SK-N-MC (cell line): ENCODE measurements around the gene KIF26B.
"Not testable (repeated sequence)": the region's sequence is repeated elsewhere in the genome, so short reads cannot be mapped to it uniquely, and the experiment has no call there.

ENCODE experiments used
- DNase-seq: peaks from one replicate; pipeline ENCODE4 v3.0.0-alpha.2; 2011; ENCODE audit warnings: low read depth, low spot score
- H3K27ac ChIP-seq: fragments of 200-600 bp; sonication (generic); 2 replicates; pipeline ENCODE4 v1.5.1; 2016; ENCODE audit warnings: mixed run types
- H3K36me3 ChIP-seq: fragments of 200-600 bp; sonication (generic); 2 replicates; pipeline ENCODE4 v1.6.1; 2017; ENCODE audit warnings: antibody characterized with exemption, low read length, mixed read lengths; ENCODE audit not compliant: insufficient read depth
- H3K4me3 ChIP-seq: fragments of 200-600 bp; sonication (generic); 2 replicates; pipeline ENCODE4 v1.5.1; 2016
- H3K9ac ChIP-seq: fragments of 200-600 bp; sonication (generic); 2 replicates; pipeline ENCODE4 v1.8.0; 2017; ENCODE audit warnings: mixed run types, mixed read lengths; ENCODE audit not compliant: insufficient read length
- H3K9me3 ChIP-seq: fragments of 200-600 bp; sonication (generic); 2 replicates; pipeline ENCODE4 v1.6.1; 2017; ENCODE audit warnings: low read depth, mild to moderate bottlenecking, antibody characterized with exemption, low read length, moderate library complexity, mixed read lengths
- EZH2 ChIP-seq: fragments of 200-600 bp; sonication (generic); IDR thresholded peaks from one replicate; pipeline ENCODE4 v1.6.1; 2017; ENCODE audit warnings: antibody characterized with exemption
- FOXP2 ChIP-seq: optimal IDR thresholded peaks from 2 replicates; pipeline ENCODE3; 2011; ENCODE audit warnings: mild to moderate bottlenecking, moderate library complexity; ENCODE audit not compliant: insufficient read depth; ENCODE audit errors: extremely low read length, control extremely low read depth
- POLR2AphosphoS5 ChIP-seq: IDR thresholded peaks from 2 replicates; pipeline ENCODE4 v1.6.1; 2012; ENCODE audit warnings: mild to moderate bottlenecking, low read depth, low read length, borderline replicate concordance

Gene KIF26B

DNA sequence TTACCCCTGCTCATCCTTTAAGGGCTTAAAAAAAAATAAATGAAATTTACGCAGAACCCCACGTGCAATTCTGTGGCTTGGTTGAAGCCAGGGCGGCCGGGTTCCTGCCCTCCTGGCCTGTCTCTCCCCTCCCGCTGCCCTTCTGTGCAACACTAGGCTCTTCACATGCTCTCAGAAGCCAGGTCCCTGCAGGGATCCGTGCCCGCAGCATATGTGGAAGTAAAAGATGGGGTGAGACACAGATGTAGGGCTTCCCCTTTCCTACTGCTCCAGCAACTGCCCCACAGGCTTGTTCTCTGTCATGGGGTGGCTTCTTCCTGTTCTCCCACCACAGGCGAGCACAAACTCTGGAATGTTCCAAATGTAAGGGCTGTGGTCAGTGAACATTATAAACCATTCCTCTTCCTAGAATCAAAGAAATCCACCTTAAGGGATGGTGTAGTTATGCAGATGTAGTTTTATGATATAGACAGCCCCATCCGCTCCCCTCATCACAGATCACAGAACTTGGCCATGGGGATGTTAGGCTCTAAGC is 535.4 kb downstream of the KIF26B start:
- DNase-seq = no peak
- TF ChIP-seq FOXP2 (no peak), EZH2 (no peak), POLR2AphosphoS5 (no peak)

DNA sequence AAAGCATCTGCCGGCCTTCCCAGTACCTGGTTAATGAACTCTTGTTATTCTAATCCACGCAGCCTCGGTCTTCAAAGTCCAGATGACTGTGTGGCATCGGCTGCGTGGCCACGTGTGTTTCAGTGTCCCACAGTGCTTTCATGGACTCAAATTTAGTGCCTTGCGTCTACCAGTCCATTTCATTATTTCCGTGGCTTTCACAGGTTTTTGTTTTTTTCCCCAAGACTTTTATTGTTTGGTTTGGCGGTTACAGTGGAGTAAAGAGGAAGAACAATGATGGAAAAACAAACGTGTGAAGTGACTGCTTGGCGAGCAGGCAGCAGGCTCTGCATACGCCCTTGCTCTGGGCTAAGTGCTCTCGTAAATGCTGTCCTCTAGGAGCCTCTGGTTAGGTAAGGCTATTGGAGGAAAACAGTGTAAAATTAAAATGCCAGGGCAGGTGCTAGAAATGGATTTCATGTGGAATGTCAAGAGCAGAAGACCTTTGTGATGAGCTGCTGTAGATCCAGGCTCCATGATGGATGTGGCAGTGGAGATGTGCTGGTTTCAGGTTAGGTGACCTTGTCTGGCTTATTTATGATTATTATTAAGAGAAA is 536.3 kb downstream of the KIF26B start:
- H3K4me3 ChIP-seq = no peak overlapping the region
- TF ChIP-seq POLR2AphosphoS5 = no peak
- TF ChIP-seq FOXP2 = no peak
- TF ChIP-seq EZH2 = no peak

More for the DNA sequence above, 535.4 kb downstream of the KIF26B start:
- Histone ChIP-seq H3K27ac (no peak overlapping the region), H3K4me3 (no peak overlapping the region), H3K36me3 (no peaks in the 10 kb centered on the region), H3K9me3 (no peaks in the 10 kb centered on the region), H3K9ac (no peak overlapping the region)

DNA sequence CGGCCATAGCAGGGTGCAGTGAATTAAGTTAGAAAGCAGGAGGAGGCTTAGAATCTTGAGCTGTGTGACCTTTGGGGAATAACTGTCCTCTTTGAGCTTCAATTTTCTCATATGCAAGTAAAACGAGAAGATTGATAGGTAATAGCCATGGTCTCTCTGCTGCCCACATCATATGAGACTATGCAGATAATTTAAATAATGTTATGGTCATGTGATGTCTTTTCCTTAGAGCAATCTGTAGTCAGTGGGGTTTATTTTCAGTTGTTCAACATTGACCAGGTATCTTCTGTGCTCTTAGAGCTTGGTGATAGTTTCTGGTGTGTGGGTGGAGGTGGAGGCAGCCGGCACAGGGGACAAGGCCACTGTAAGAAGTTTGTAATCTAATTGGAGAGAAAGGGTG is 537.1 kb downstream of the KIF26B start:
- no peak for DNase-seq
- Histone ChIP-seq H3K36me3 (no peaks in the 10 kb centered on the region), H3K9me3 (no peaks in the 10 kb centered on the region), H3K4me3 (no peak overlapping the region), H3K27ac (no peak overlapping the region), H3K9ac (no peak overlapping the region)
- TF ChIP-seq FOXP2 (no peak), POLR2AphosphoS5 (no peak), EZH2 (no peak)

More for the DNA sequence above, 536.3 kb downstream of the KIF26B start:
- no peak for DNase-seq
- Histone ChIP-seq H3K36me3 (no peaks in the 10 kb centered on the region), H3K27ac (no peak overlapping the region), H3K9ac (no peak overlapping the region), H3K9me3 (no peaks in the 10 kb centered on the region)

DNA sequence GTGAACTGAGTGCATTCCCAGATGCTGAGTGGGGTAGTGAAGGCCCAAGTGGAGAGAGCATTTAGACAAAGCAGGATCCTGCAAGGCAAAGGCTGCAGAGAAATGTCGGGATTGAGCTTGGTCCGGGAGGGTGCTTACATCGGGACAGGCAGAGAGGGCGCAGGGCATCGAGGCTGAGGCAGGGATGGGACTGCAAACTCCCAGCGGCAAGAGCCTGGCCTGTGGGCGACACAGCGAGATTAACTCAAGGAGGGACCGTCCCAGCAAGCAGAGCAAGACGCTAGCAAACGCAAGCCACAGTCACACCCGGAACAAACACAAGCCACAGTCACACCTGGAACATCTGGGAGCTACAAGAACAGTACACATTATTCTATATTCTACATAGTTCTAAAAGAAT is 537.5 kb downstream of the KIF26B start:
- no peak overlapping the region for H3K9ac ChIP-seq
- DNase-seq = no peak
- TF ChIP-seq POLR2AphosphoS5 = no peak
- no peak for TF ChIP-seq FOXP2
- no peaks in the 10 kb centered on the region for H3K9me3 ChIP-seq
- no peak overlapping the region for H3K27ac ChIP-seq
- H3K4me3 ChIP-seq = no peak overlapping the region
- no peaks in the 10 kb centered on the region for H3K36me3 ChIP-seq

DNA sequence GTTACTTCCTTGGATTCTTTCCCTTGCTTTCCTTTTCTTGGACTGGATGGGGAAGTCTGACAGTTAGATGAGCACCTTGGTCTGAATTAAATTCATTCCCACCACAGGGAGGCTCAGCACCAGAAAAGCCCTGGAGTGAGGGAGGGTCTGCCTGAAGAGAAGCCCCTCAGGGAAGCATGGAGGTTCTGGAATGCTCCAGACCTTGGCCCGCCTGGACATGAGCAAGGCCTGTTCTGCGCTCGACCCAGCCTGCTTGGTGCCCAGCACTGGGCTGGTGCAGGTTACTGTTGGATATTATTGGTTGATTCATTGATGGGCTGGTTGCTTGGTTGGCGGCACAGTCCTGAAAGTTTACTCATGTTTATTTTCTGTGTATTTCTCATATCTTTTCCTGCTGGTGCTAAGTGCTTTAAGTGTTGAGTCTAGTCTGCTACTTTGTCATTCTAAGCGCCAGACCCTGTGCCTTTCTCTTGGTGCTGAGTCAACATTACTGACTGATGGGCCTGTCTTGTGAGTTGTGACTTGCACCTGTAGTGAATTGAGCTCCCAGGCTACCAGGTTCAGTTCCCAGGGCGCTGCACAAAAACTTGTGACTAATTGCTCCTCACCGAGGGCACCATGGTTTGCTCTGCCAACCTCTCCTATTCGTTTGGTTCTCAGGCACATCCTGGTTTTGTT is 538.5 kb downstream of the KIF26B start:
- Histone ChIP-seq H3K9me3 (no peaks in the 10 kb centered on the region), H3K27ac (no peak overlapping the region), H3K9ac (no peak overlapping the region), H3K36me3 (no peaks in the 10 kb centered on the region), H3K4me3 (no peak overlapping the region)
- DNase-seq = no peak
- TF ChIP-seq EZH2 = no peak
- no peak for TF ChIP-seq FOXP2
- TF ChIP-seq POLR2AphosphoS5 = no peak

DNA sequence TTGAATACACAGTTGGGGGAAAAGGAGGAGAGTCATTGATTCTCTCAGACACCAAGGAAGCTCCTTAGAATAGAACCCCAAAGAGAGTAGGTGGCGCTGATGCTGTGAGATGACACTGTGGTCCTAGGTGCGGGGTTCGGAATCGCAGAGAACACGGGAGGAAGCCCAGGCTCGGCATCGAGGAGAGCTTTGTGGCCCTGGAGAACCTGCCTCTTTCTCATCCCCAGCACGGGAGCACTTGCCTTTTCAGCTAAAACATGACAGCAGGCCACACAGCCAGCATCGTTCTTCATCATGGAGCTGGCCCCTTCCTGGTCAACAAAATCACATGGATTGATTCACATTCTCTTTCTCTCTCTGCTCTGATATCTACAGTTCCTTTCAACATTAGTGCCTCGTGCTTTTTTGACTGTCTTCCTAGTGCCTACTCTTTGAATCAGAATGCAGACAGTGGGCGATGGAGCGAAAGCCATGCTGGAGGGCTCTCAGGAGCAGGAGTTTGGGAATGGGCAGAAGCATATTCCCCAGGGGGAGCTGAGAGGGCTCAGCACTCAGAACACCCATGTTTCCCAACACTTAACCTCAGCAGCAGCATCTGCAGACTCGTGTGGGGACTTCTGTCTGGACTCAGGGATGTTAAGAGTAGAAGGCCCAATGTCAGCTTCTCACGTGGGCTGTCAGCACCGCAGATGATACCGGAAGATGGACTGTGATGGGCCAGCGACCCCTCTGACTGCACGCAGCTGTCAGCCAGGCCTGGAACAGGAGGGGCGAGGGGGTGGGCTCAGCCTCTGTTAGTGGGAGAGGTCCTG is 539.4 kb downstream of the KIF26B start:
- H3K9me3 ChIP-seq = no peaks in the 10 kb centered on the region
- H3K9ac ChIP-seq = no peak overlapping the region
- H3K4me3 ChIP-seq = no peak overlapping the region
- no peak for DNase-seq
- H3K36me3 ChIP-seq = no peaks in the 10 kb centered on the region
- H3K27ac ChIP-seq = no peak overlapping the region
- TF ChIP-seq FOXP2 = no peak
- TF ChIP-seq EZH2 = no peak
- TF ChIP-seq POLR2AphosphoS5 = no peak

DNA sequence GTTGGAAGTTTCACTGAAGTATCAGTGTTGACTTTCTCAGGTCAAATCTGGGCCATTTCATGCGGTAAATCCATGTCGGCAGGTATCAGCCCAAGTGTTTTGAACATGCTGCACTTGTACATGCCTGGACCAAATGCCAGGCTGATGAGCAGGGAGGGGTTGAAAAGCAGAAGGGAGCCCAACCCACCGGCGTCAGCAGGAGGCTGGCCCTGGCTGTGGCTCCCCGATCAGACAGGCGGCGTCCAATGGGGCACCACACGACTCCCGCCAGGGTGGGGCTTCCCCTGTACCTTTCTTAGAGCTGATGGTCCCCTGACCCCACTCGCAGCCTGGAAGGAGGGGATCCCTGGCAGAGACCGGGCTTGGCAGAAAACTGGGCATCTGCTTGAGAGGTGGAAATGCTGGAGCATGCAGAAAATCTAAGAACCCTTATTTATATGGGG is 540.0 kb downstream of the KIF26B start:
- H3K4me3 ChIP-seq = no peak overlapping the region
- no peaks in the 10 kb centered on the region for H3K36me3 ChIP-seq
- no peak for TF ChIP-seq FOXP2
- TF ChIP-seq EZH2 = no peak
- TF ChIP-seq POLR2AphosphoS5 = no peak
- no peak overlapping the region for H3K9ac ChIP-seq
- no peaks in the 10 kb centered on the region for H3K9me3 ChIP-seq
- DNase-seq = no peak
- H3K27ac ChIP-seq = no peak overlapping the region

DNA sequence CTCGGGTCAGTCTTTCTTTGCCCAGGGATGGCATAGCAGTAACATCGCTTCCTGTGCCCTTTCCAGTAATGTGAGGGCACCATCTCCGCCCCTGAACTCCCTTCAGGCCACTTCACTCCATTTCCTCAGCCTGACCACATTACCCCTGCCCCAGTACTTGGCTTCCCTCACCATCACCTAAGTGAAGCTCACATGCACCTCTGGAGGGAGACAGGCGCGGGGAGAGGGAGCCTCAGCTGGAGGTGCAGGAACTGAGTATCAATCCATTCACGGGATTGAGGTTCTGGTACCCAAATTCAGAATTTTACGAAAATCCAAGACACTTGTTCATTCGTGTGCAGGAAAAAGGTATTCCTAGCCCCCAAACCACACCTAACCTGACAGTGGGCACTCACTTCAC is 540.4 kb downstream of the KIF26B start:
- TF ChIP-seq EZH2 (no peak), FOXP2 (no peak), POLR2AphosphoS5 (no peak)
- no peak for DNase-seq
- Histone ChIP-seq H3K27ac (no peak overlapping the region), H3K4me3 (no peak overlapping the region), H3K9me3 (no peaks in the 10 kb centered on the region), H3K36me3 (no peaks in the 10 kb centered on the region), H3K9ac (no peak overlapping the region)

DNA sequence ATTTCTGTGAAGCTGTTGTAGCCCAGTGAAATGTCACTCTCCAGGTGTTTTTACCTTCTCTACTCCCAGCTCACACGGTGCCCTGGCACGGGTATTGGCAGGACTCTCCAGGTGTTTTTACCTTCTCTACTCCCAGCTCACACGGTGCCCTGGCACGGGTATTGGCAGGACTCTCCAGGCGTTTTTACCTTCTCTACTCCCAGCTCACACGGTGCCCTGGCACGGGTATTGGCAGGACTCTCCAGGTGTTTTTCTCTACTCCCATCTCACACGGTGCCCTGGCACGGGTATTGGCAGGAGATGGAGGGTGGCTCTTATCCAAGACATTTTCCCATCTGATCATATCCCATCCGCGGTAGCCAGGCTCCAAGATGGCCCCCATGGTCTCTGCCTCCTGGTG is 540.9 kb downstream of the KIF26B start:
- not testable (repeated sequence) for H3K9ac ChIP-seq, H3K4me3 ChIP-seq, H3K9me3 ChIP-seq, H3K36me3 ChIP-seq, H3K27ac ChIP-seq, DNase-seq
